K562 (cell line): Measurements from ENCODE around the gene MDC1. TPM values are rescaled to one million over a fixed set of nuclear protein-coding genes. Genes with fewer than 3 reads are reported as not detected.
A peak's percentile ranks its signal among the peaks of the same experiment; 100 is the strongest.

Experiments
- ATF7 ChIP-seq: fragments of 450-650 bp; IDR thresholded peaks from 2 replicates; pipeline ENCODE4 v1.7.1; 2014; ENCODE audit warnings: mild to moderate bottlenecking, moderate library complexity
- CHD2 ChIP-seq: IDR thresholded peaks from 2 replicates; pipeline ENCODE4 v1.6.1; 2011; ENCODE audit warnings: low read depth, low read length
- GTF2E2 ChIP-seq: fragments of 200-800 bp; sonication (Bioruptor generic); IDR thresholded peaks from 2 replicates; pipeline ENCODE4 v1.6.1; 2016; ENCODE audit warnings: missing genetic modification characterization, missing compliant biosample characterization
- HCFC1 ChIP-seq: IDR thresholded peaks from 2 replicates; pipeline ENCODE4 v1.6.1; 2012; ENCODE audit warnings: low read depth, low read length, improper control_type of control experiment
- HDAC1 ChIP-seq, 2 experiments: fragments of 450-650 bp; IDR thresholded peaks; 2 replicates each; pipeline ENCODE4 v1.6.1; 2016 to 2017; ENCODE audit warnings: inconsistent platforms in 1 of 2, mild to moderate bottlenecking in 1 of 2, moderate library complexity in 1 of 2
- L3MBTL2 ChIP-seq: fragments of 450-650 bp; IDR thresholded peaks from 2 replicates; pipeline ENCODE4 v1.6.1; 2016; ENCODE audit warnings: mild to moderate bottlenecking, moderate library complexity
- SREBF2 ChIP-seq: sonication (generic); formaldehyde crosslinking; IDR thresholded peaks from 2 replicates; pipeline ENCODE4 v1.4.0; 2020; ENCODE audit warnings: mild to moderate bottlenecking, missing genetic modification reagents
- SRF ChIP-seq, 2 experiments: fragments of 250-450, 450-650 bp in 1 of 2; sonication (Bioruptor Pico) in 1 of 2; sonication (generic) in 1 of 2; formaldehyde crosslinking; IDR thresholded peaks; 2 replicates each; pipeline versions ENCODE4 v1.5.0 to v1.5.1; 2020 to 2022; ENCODE audit warnings: mild to moderate bottlenecking in 1 of 2, missing genetic modification reagents in 1 of 2
- ZNF695 ChIP-seq: fragments of 450-650 bp; formaldehyde crosslinking; IDR thresholded peaks from 2 replicates; pipeline ENCODE4 v1.4.0; 2020; ENCODE audit warnings: mild to moderate bottlenecking, moderate library complexity
- ZSCAN32 ChIP-seq: fragments of 450-650 bp; formaldehyde crosslinking; IDR thresholded peaks from 2 replicates; pipeline ENCODE4 v1.4.0; 2020; ENCODE audit warnings: mild to moderate bottlenecking, moderate library complexity
- polyA plus RNA-seq, 8 experiments: library from polyadenylated mRNA; depleted of rRNA in 4 of 8; stranded (reverse) in 5 of 8; unstranded in 3 of 8; fragments of >200 nt; fragmentation: Nextera tagmentation in 2 of 8; fragmentation: Illumina TruSeq in 1 of 8; extraction: Ambion mirVana in 2 of 8; extraction: Trizol in 1 of 8; gene quantifications; 2 replicates each; pipeline versions ENCODE4 v1.2.1 to v1.2.3, GENCODE V29; 2011 to 2014; ENCODE audit warnings: inconsistent platforms in 1 of 8, missing spikeins in 1 of 8
- total RNA-seq, 7 experiments: library from RNA; depleted of rRNA in 6 of 7; stranded (reverse); fragments of >200 nt in 6 of 7; fragmentation: Illumina TruSeq in 2 of 7; extraction: Trizol in 2 of 7; gene quantifications; 2 replicates each; pipeline versions ENCODE4 v1.2.1 to v1.2.3, GENCODE V29; 2011 to 2021; ENCODE audit warnings: low replicate concordance in 1 of 7
- TF ChIP-seq, protein P1 (sequence below): sonication (generic); formaldehyde crosslinking; IDR thresholded peaks from 2 replicates; pipeline ENCODE4 v1.8.0; 2022; ENCODE audit warnings: mild to moderate bottlenecking, missing genetic modification reagents
- TF ChIP-seq, protein P2 (sequence below), 2 experiments: fragments of 450-650 bp in 1 of 2; sonication (generic) in 1 of 2; formaldehyde crosslinking in 1 of 2; IDR thresholded peaks in 1 of 2; conservative IDR thresholded peaks in 1 of 2; 2 replicates each; pipeline versions ENCODE4 v1.6.1 to v1.8.1; 2016 to 2023; ENCODE audit warnings: mild to moderate bottlenecking in 2 of 2, moderate library complexity in 2 of 2, inconsistent platforms in 1 of 2, missing genetic modification reagents in 1 of 2
- TF ChIP-seq, protein P3 (sequence below): fragments of 450-650 bp; IDR thresholded peaks from 2 replicates; pipeline ENCODE4 v1.7.0; 2016; ENCODE audit warnings: borderline replicate concordance
- TF ChIP-seq, protein P4 (sequence below): fragments of 450-650 bp; formaldehyde crosslinking; IDR thresholded peaks from 2 replicates; pipeline ENCODE4 v1.4.0; 2020; ENCODE audit warnings: mild to moderate bottlenecking, mixed read lengths
- TF ChIP-seq, protein P5 (sequence below): fragments of 450-650 bp; IDR thresholded peaks from 2 replicates; pipeline ENCODE4 v1.6.1; 2016; ENCODE audit warnings: borderline replicate concordance

MDC1 gene
- total and polyA plus RNA-seq, 9 of the 15 experiments (the other 6 are each of a cell fraction or from before 2014, with no cell fraction given), result 8.2 to 114 (median 20.0) TPM

DNA sequence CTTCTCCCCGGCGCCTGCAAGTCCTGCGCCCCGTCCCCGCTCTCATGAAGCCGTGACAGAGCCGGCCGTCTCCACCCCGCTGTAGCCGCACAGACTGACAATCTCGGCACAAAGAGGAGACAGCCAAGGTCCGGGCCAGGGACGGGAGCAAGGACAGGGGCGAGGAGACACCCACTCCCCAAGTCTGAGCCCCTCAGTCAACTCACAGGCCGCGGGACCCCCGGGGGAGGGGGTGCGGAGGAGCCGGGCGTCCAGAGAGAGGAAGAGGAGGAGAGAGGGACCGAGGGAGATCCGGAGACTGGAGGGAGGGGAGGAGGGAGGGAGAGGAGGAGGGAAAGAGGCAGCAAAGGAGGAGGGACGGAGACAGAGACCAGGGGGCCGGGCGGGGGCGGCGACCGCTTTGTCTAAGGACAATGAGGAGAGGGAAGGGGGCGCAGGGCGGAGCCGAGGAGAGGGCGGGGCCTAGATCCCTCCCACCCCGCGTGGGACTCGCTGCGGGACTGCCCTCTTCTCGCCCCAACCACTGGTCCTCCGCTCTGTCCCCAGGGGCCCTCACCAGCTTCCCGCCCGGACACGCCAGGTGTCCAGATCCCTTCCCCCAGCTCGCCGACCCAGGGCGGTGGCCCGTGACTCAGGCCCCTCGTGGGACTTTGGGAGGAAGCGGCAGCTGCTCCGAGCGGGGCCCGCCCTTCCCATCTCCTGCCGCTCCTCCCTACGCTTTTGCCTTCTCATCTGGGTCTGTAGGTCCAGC is 30.0 kb downstream of the MDC1 start (continued):
- TF ChIP-seq, protein P1, sequence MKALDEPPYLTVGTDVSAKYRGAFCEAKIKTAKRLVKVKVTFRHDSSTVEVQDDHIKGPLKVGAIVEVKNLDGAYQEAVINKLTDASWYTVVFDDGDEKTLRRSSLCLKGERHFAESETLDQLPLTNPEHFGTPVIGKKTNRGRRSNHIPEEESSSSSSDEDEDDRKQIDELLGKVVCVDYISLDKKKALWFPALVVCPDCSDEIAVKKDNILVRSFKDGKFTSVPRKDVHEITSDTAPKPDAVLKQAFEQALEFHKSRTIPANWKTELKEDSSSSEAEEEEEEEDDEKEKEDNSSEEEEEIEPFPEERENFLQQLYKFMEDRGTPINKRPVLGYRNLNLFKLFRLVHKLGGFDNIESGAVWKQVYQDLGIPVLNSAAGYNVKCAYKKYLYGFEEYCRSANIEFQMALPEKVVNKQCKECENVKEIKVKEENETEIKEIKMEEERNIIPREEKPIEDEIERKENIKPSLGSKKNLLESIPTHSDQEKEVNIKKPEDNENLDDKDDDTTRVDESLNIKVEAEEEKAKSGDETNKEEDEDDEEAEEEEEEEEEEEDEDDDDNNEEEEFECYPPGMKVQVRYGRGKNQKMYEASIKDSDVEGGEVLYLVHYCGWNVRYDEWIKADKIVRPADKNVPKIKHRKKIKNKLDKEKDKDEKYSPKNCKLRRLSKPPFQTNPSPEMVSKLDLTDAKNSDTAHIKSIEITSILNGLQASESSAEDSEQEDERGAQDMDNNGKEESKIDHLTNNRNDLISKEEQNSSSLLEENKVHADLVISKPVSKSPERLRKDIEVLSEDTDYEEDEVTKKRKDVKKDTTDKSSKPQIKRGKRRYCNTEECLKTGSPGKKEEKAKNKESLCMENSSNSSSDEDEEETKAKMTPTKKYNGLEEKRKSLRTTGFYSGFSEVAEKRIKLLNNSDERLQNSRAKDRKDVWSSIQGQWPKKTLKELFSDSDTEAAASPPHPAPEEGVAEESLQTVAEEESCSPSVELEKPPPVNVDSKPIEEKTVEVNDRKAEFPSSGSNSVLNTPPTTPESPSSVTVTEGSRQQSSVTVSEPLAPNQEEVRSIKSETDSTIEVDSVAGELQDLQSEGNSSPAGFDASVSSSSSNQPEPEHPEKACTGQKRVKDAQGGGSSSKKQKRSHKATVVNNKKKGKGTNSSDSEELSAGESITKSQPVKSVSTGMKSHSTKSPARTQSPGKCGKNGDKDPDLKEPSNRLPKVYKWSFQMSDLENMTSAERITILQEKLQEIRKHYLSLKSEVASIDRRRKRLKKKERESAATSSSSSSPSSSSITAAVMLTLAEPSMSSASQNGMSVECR, result peak; percentile 95
- TF ChIP-seq CHD2, result peak; percentile 13; the same call in 1 of the 2 replicates
- TF ChIP-seq, protein P2, sequence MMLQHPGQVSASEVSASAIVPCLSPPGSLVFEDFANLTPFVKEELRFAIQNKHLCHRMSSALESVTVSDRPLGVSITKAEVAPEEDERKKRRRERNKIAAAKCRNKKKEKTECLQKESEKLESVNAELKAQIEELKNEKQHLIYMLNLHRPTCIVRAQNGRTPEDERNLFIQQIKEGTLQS (IDR thresholded peaks at IDR 0.05), result peak; percentile 67
- TF ChIP-seq, protein P2 (CRISPR knock-in tag; conservative IDR thresholded peaks at IDR 0.05), result 0 out of 2 replicates have a peak, but pooled peaks have one; percentile 41
- TF ChIP-seq, protein P3, sequence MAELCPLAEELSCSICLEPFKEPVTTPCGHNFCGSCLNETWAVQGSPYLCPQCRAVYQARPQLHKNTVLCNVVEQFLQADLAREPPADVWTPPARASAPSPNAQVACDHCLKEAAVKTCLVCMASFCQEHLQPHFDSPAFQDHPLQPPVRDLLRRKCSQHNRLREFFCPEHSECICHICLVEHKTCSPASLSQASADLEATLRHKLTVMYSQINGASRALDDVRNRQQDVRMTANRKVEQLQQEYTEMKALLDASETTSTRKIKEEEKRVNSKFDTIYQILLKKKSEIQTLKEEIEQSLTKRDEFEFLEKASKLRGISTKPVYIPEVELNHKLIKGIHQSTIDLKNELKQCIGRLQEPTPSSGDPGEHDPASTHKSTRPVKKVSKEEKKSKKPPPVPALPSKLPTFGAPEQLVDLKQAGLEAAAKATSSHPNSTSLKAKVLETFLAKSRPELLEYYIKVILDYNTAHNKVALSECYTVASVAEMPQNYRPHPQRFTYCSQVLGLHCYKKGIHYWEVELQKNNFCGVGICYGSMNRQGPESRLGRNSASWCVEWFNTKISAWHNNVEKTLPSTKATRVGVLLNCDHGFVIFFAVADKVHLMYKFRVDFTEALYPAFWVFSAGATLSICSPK, result peak; percentile 60; the same call in 1 of the 2 replicates
- no peak for TF ChIP-seq ZNF695
- peak; percentile 72; the same call in 1 of the 2 replicates for TF ChIP-seq GTF2E2 (tag)
- TF ChIP-seq SREBF2, result no peak
- TF ChIP-seq HDAC1 (IDR thresholded peaks at IDR 0.05), result peak in 1 of 2 experiments; percentile 95; a peak in 3 of 4 replicates
- TF ChIP-seq ZSCAN32 (CRISPR knock-in tag), result no peak
- TF ChIP-seq, protein P4, sequence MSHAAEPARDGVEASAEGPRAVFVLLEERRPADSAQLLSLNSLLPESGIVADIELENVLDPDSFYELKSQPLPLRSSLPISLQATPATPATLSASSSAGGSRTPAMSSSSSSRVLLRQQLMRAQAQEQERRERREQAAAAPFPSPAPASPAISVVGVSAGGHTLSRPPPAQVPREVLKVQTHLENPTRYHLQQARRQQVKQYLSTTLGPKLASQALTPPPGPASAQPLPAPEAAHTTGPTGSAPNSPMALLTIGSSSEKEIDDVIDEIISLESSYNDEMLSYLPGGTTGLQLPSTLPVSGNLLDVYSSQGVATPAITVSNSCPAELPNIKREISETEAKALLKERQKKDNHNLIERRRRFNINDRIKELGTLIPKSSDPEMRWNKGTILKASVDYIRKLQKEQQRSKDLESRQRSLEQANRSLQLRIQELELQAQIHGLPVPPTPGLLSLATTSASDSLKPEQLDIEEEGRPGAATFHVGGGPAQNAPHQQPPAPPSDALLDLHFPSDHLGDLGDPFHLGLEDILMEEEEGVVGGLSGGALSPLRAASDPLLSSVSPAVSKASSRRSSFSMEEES (CRISPR knock-in tag), result 0 out of 2 replicates have a peak, but pooled peaks have one; percentile 4
- TF ChIP-seq HCFC1, result no peak
- TF ChIP-seq SRF (CRISPR knock-in tag; IDR thresholded peaks at IDR 0.05), result peak in 1 of 2 experiments; percentile 65; a peak in 1 of 4 replicates
- TF ChIP-seq, protein P5, sequence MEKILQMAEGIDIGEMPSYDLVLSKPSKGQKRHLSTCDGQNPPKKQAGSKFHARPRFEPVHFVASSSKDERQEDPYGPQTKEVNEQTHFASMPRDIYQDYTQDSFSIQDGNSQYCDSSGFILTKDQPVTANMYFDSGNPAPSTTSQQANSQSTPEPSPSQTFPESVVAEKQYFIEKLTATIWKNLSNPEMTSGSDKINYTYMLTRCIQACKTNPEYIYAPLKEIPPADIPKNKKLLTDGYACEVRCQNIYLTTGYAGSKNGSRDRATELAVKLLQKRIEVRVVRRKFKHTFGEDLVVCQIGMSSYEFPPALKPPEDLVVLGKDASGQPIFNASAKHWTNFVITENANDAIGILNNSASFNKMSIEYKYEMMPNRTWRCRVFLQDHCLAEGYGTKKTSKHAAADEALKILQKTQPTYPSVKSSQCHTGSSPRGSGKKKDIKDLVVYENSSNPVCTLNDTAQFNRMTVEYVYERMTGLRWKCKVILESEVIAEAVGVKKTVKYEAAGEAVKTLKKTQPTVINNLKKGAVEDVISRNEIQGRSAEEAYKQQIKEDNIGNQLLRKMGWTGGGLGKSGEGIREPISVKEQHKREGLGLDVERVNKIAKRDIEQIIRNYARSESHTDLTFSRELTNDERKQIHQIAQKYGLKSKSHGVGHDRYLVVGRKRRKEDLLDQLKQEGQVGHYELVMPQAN, result peak; percentile 70
- peak; percentile 75 for TF ChIP-seq L3MBTL2
- TF ChIP-seq ATF7, result peak; percentile 68; the same call in 1 of the 2 replicates
